CD4-positive, alpha-beta T cell treated with Interleukin-15 for 1 hour (primary cell): ENCODE data around the gene ANKRD18A.
A peak's percentile ranks its signal among the peaks of the same experiment; 100 is the strongest.

Experiments used
- DNase-seq: peaks from one replicate; pipeline ENCODE4 v3.0.0-alpha.2; 2020

ANKRD18A gene

DNA sequence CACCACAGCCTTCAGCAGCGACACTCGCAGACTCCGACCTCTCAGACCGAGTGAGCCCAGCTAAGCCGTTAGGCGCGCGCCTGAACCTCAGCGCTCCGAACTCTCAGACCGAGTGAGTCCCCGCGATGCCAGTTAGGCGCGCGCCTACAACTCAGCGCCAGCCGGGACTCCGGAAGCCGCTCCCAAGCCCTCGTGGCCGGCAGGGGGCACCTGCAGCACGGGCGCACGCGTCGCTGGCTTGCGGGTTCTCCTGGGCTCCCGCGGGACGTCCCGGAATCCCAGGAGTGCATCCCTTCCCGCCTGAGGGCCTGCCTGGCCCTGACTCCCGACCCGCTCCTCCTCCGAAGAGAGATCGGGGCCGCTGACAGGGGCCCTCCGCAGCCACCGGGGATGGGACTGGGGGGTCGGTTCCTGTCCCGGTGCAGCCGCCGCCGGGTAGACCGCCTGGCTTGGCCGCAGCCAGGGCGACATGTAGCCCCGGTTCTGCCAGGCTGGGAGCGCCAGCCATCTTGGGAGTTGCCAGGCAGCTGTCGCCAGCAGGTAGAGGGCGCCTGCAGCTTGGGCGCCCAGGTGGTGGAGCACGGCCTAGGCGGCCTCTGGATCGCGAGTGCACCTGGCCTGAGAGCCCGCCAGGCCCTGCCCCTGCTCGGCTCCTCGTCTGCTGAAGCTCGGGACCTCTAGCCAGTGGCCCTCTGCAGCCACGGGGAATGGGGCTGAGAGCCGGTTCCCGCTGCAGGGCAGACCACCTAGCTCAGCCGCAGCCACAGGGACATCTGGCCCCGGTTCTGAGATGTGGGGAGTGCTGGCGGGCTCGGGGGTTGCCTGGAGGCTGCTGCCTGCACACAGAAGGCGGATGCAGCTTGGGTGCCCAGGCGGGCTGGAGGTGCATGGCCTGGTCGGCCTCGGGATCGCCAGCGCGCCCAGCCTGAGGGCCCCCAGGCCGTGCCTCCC lies at the start of gene ANKRD18A:
Gene ANKRD18A (minus strand): TSS at position 114 of the 951 bp plus-strand sequence. CDS start 311 bp downstream, outside the sequence.
- DNase-seq = peak; percentile 53

DNA sequence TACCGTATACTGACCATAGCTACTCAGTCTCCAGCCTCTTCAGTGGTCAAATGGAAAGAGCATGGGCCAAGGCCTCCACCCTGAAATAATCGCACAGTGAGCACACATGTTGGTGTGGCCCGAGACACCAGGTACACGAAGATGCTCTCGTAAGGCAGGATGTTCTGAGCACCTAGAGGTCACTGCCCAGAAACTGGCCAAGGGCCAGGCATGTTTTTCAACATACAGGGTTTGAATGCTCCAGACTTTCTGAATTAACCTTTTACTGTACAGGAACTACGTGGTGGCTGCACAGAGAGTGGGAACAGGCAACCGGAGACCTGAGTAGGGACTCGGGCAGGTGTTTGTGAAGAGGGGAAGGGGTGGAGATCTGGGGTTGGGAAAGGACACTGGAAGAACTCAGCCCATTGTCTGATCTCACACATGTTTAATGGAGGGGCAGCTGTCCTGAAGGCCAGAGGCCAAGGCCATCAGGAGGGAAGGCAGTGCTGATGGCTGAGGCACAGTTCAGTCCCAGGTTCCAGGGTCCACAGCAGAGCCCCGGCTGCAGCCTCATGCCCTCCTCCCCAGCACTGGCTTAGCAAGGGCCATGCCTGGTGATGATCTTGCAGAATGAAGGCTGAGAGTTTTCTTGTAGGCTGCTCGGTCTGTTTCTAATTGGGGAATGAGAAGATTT lies 48.5 kb upstream of the ANKRD18A start:
- DNase-seq = no peak

DNA sequence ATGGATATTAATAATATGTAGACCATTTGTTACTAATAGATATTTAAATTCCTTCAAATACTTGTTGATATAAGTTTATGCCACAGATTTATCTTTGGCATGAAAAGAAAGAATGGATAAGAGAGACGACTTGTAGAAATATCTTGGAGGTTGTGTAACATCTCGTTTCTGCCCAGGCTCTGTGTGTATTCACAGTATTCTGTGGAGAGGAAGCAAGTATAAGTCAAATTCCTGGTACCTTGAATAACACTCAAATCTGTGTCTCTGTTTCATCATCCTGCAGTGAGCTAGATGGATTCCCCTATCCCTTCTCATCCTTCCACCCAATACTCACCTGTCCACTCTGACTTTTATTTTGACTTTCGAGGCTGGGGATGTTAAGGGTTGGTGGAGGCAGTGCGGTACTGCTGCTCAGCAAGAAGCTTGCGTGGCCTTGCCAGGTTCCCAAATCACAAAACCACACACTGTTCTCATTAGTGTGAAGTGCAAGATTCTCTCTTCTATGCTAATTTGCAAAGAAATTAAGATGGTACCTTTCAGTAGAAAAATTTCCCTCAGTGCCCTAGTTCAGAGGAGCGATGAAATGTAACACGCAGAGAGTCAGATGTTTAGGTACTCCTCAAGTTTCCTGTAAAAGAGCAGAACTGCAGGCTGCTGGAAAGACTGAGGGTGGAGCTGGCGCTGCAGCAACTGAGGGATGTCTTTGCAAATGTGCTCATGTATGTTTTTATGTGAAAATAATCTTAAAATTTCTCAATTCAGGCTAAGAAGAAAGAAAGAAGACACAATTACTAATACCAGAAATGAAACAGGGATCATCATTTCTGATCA lies 42.6 kb upstream of the ANKRD18A start:
- DNase-seq = no peak

DNA sequence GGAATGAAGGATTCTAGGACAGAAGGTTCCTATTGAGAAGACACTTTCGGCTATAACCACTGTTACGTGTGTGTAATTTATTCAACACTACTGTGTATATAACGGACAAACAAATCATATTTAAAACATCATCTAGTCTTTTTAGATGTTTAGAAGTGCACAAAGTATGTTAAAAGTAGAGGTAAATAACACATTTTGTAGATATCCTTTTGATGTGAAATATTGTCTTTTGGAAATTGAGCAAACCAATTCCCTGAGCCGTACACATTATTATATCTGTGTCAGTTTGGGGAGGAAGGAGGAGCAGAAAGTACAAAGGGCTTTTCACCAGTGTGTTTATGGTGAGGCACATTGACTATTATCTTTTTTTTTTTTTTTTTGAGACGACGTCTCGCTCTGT lies 39.1 kb upstream of the ANKRD18A start:
- no peak for DNase-seq

DNA sequence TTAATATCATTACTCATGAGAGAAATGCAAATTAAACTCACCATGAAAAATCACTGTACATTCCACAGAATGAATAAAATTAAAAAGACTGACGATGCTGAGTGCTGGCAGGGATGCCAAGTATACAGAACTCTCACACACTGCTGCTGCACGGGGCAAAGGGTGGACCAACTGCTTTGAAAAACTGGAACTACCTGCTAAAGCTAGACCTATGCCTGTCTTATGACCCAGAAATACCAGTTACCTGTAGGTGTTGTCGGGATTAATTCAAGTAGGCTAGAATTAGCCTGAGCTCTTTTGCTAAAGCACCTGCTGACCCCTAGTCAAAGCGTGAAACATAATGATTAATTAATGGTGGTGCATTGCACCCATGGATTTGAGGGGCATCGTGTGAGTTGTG lies 36.5 kb upstream of the ANKRD18A start:
- no peak for DNase-seq

DNA sequence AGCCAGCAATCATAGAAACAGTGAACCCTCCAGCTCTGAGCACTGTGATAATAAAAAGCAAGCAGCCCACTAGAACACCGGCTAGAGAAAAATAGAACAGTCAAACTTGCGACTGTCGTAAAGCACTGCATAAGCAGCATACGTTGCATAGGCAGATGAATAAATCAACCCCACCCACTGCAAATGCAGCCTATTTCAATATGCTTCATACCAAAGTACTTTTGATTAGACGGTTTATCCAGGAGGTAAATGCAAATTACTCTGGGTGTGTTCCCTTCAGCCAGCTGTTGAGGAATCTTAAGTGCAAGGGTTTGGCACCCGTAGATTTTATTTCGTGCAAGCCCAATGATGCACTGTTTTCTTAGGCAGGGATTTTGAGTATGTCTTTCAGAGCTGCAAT lies 32.1 kb upstream of the ANKRD18A start:
- DNase-seq = no peak

DNA sequence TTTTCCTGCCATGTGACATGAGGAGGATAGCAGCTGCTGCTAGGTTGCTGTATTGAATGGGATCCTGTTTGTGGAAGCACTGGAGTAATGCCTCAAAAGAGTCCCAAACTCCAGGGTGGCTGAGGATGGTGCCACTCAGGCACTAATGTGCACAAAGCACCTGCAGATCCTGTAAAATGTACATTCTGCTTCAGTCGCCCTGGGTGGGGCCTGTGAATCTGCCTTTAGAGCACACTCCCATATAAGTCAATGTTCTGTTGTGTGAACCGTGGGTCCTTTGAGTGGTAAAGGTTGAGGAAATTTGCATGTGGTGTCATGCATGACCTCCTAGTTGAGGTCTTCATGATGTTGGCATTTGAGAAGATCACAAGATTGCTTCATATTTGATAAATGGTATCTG lies 31.6 kb upstream of the ANKRD18A start:
- DNase-seq = no peak

DNA sequence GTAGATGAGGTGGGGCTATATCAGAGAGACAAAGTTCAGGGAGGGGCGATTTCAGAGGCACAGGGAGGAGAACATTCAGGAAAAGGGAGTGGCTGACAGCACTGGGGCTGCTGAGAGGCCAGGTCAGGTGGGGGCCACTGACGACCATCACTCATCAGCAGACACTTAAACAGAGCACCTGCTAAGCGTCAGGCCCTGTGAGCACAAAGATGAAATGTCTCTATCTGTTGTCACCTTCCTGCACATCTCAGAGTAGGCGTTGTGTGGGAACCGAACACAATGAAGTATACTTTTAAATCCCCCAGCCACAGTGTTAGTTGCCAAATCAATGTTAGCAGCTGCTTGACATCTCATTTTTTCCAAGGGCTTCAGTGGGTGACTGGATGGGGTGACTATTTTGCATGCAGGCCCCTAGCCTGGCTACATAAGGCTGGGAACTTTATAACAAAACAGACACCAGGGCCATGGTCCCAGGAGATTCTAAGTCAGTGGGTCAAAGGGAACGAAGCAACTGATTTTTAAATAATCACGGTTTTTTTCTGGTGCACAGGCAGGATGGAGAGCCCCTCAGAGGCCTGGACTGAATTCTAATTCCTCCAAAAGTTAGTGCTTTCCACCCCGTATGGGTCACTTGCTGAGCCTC lies 31.1 kb upstream of the ANKRD18A start:
- no peak for DNase-seq

DNA sequence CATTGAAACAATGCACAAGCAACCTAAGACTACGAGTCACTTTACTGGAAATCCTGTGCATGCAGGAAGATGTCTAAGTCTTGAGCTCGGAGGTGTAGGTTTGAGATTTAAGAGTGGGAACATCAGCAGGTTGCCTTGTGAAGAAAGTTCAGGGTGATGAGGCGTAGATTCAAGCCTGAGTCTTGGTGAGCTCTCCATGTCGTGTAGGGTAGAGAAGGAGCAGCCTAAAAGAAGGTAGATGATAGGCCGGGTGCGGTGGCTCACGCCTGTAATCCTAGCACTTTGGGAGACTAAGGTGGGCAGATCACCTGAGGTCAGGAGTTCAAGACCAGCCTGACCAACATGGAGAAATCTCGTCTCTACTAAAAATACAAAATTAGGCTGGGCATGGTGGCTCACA lies 30.2 kb upstream of the ANKRD18A start:
- DNase-seq = no peak

DNA sequence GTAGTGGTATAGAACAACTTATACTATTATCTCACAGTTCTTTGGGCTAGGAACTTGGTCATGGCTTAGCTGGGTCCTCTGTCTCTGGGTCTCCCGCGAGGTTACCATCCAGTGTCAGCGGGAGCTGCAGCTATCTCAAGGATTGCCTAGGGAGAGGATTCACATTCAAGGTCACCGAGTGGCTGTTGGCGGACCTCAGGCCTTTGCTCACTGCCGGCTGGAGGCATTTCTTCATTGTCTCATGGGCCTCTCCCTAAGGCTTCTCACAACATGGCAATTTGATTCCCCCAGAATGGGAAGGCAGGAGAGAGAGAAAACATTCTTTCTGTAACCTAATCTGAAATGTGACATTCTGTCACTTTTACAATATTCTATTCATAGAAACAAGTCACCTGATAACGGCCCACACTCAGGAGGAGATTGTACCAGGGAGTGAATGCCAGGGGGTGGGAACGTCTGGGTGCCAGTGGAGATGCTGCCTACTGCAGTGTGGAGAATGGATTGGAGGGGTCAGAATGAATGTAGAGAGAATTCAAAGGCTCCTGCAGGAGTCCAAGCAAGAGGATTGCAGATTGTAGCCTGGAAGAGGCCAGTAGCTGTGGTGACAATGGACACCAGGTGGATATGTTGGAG lies 29.5 kb upstream of the ANKRD18A start:
- no peak for DNase-seq

DNA sequence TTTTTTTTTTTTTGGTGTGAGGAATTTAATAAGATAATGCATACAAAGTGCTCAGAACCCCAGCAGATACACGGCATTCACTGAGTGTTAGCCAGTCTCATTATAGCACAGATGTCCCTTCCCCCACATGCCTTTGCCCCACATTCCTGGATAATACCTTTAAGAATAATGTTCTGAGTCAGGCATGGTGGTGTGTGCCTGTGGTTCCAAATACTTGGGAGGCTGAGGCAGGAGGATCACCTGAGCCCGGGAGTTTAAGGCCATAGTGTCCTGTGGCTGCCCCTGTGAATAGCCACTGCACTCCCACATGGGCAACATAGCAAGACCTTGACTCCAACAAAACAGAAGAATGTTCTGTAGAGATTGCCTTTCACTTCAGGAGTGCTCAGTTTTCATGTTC lies 24.2 kb upstream of the ANKRD18A start:
- no peak for DNase-seq

DNA sequence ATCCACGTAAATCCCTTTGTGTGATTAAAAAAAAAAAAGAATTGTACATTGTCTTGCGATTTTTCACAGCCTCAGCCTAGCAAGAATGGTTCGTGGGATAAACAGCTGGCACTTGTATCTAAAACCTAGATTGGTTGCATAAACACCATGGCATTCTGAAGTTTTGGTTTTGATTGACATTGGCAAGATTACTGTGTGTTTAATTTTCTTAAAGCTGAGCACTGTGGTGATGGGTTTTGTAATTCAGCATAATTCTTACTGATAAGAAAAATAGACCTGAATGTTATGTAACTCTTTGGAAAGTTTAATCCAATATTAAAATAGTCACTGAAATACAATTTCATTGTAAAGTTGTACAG lies 23.4 kb upstream of the ANKRD18A start:
- DNase-seq = no peak

DNA sequence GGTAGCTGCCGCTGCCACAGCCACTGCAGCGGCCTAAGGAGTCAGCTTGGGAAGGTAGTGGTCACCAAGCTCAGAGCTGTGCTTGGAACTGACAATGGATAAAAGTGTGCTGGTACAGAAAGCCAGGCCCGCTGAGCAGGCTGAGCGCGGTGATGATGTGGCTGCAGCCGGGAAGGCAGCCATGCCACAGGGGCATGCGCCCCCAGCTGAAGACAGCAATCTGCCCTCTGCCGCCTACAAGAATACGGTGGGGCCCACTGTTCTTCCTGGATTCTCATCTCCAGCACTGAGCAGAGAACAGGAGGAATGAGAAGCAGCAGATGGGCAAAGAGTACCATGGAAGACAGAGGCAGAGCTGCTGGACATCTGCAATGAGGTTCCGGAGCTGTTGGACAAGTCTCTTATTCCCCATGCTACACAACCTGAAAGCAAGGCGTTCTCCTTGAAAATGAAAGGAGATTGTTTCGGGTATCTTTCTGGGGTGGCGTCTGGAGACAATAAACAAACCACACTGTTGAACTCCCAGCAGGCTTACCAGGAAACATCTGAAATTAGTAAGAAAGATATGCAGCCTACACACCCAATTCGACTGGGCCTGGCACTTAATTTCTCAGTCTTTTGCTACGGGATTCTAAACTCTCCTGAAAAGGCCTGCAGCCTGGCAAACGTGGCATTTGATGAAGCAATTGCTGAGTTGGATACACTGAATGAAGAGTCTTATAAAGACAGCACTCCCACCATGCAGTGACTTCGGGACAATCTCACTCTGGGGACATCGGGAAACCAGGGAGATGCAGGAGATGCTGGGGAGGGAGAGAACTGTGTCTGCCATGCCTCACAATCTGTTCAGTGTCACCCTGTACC lies 22.8 kb upstream of the ANKRD18A start:
- no peak for DNase-seq

DNA sequence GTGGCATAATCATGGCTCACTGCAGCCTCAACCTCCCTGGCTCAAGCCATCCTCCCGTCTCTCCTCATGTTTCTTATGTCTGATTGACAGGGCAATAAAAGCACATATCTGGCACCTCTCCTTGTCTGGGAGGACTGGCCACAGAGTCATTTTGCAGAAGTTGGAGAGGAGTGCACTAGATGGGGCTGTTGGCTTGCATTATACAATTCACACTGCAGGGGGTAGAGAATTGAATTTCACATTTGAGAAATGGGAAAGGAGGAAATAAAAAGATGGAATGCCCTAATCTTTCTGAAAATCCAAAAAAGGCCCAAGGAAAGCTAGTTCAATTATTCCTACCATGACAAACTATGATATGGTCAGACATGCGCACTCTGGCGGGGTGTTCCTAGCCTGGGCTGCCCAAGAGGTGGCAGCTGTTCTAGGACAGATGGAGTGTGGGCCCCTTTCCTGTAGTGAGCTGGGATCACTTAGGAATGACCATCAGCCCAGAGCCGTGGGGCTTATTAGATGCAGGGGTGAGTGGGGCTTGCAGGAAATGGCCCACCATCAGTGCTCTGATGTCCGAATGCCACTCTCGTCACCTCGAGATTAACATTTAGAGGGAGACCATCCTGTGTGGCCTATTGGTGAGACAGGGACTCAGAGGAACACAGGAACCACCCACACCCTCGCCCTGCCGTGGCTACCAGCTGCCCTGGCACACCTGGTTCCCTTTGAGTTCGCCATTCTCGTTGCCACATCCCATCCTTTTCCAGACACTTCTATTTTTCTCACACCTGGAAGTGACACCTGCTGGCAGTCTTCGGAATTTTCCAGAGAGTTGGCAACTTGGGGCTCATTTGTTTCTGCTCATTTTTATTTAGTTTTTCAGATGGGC lies 21.8 kb upstream of the ANKRD18A start:
- no peak for DNase-seq

DNA sequence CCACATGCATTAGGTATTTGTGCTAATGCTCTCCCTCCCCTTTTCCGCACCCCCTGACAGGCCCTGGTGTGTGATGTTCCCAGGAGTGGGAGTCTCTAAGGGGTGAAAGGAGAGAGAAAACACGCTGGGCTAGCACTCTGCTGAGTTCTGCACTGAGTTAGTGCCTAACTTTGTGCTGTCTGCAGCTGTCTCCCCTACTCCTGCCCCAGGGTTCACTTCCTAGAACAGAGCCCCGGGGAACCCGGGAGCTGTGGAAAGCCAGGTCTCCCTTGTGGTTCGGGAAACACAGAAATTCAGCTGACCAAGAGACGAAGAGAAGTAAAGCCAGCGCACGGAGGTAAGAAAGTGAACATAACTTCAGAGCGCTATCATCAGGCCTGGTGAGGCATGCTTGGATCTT lies 20.7 kb upstream of the ANKRD18A start:
- DNase-seq = no peak

DNA sequence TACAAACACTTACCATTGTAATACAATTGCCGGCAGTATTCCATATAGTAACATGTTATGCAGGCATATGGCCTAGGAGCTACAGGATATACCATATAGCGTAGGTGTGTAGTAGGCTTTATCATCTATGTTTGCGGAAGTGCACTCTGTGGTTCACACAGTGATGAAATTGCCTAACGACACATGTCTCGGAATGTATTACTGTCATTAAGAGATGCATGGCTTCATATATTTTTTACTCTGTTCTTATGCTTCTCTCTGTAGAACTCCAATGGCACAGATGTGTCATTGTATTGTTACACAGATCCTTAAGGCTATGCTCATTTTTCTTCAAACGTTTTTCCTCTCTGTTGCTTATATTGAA lies 19.2 kb upstream of the ANKRD18A start:
- DNase-seq = no peak

DNA sequence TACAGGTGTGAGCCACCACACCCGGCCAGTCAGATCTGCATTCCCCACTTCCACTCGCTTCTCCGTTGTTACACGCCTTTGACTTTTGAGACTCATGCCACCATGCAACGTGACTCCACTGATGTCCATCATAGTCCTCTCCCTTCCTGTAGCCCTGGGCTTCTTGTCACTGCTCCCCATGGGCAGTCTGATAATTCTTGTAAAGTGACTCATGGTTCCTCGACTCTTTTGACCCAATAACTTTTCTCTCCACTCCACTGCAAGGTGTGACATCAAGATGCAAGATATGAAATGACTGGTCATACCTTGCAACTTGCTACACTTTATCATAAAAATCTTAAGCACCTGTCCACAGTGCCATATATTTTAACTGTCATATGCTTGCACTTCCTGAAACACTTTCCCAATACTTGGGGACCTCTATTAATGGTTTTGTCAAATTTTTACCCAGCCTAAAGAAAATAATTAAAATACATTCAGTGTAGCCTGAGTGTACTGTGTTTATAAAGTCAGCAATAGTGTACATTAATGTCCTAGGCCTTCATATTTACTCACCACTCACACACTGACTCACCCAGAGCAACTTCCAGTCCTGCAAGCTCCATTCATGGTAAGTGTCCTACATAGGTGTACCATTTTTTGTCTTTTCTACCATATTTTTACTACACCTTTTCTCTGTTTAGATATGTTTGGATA lies 18.6 kb upstream of the ANKRD18A start:
- no peak for DNase-seq

DNA sequence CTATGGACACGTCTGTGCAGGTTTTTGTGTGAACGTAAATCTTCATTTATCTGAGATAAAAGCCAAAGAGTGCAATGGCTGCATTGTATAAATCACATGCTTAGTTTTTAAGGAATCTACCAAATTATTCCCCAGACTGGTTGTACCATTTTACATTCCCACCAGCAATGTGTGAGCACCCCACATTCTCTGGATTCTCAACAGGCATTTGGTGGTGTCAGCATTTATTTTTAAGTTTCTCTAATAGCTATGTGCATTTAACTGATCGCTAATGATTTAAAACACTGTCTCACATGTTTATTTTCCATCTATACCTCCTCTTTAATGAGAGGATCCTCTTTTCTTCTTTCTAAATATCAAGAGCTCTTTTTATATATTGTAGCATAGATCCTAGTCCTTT lies 13.9 kb upstream of the ANKRD18A start:
- DNase-seq = no peak

DNA sequence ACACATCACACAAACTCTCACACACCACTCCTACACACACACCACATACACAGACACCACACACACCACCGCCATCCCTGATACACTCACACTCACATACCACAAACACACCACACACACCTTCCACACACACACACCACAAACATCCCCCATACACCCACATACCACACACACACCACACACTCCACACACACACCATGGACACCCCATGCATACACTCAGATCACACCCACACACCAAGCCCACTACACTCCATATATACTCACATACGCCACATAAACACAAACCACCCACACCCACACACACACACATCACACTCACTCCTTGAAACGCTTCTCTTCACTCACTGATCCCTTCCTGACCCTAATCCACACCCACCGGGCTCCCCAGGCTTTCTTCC lies 9.1 kb upstream of the ANKRD18A start:
- DNase-seq = no peak

DNA sequence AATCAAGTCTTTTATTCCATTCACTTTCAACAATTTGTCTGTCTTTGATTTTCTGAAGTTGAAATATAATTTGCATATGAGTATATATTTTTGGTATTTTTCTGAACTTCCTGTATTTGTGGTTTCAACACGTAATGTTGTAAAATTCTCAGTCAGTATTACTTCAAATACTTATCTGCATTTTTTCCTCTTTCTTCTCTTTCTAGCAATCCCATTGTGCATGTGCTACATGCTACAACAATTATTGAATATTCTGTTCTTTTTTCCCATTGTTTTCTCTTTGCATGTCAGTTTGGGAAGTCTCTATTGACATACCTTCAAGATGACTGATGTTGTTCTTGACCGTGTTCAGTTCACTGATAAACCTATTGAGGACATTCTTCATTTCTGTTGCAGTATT lies 5.6 kb upstream of the ANKRD18A start:
- DNase-seq = no peak
